Measurements from ENCODE around the gene PLPPR5.

PLPPR5 gene

GRCh38 chr1:98874828-98875227, 129.8 kb downstream of the PLPPR5 start:
- H2AFZ ChIP-seq (ENCODE audit: low read depth, low read length): no peak overlapping the region
- no peak overlapping the region for H2AK5ac ChIP-seq (ENCODE audit: low read length, severe bottlenecking)
- WGBS: 100% methylated on average over 1 of the region's 2 CpGs
- H2BK12ac ChIP-seq (ENCODE audit: low read length in 2 of 2): no peak overlapping the region
- H3K9me3 ChIP-seq (ENCODE audit: control insufficient read depth, low read length): no peaks in the 10 kb centered on the region
- no peak overlapping the region for H3K4ac ChIP-seq (ENCODE audit: low read depth in 1 of 2, low read length in 2 of 2)
- no peaks in the 10 kb centered on the region for H3K79me1 ChIP-seq (replicated peaks; ENCODE audit: low read length, poor library complexity, severe bottlenecking)
- no peak overlapping the region for H3K18ac ChIP-seq (ENCODE audit: low read depth in 1 of 2, low read length in 2 of 2)
- H3K36me3 ChIP-seq (ENCODE audit: control insufficient read depth in 1 of 2, insufficient read depth in 2 of 2, low read depth in 1 of 2, low read length in 2 of 2): no peaks in the 10 kb centered on the region
- no peak overlapping the region for H4K8ac ChIP-seq (ENCODE audit: low read length)
- no peak overlapping the region for H3K27ac ChIP-seq (ENCODE audit: low read length, poor library complexity, severe bottlenecking)
- no peak for DNase-seq
- H3K4me2 ChIP-seq (ENCODE audit: low read length, poor library complexity, severe bottlenecking): no peak overlapping the region
- H4K91ac ChIP-seq (ENCODE audit: low read length): no peak overlapping the region
- H3K14ac ChIP-seq (ENCODE audit: low read length in 2 of 2): no peak overlapping the region
- H3K27me3 ChIP-seq (ENCODE audit: control insufficient read depth in 1 of 2, insufficient read depth in 1 of 2, low read length in 2 of 2): no peaks in the 10 kb centered on the region
- H3K4me1 ChIP-seq (ENCODE audit: control insufficient read depth, insufficient read depth, low read depth, low read length): no peaks in the 10 kb centered on the region
- H2BK15ac ChIP-seq (ENCODE audit: low read depth, poor library complexity, severe bottlenecking): no peak overlapping the region
- no peak overlapping the region for H2BK5ac ChIP-seq (ENCODE audit: low read depth, low read length, poor library complexity, severe bottlenecking)
- H2BK120ac ChIP-seq (ENCODE audit: low read depth, low read length): no peak overlapping the region
- no peak overlapping the region for H3K4me3 ChIP-seq (ENCODE audit: insufficient read depth in 1 of 2, low read depth in 1 of 2, low read length in 2 of 2)
- H3K23ac ChIP-seq (ENCODE audit: low read length in 2 of 2): no peak overlapping the region
- H3K9ac ChIP-seq (ENCODE audit: low read length): no peak overlapping the region

- H3K14ac ChIP-seq (ENCODE audit: low read length in 2 of 2): no peak overlapping the region
- H3K4me1 ChIP-seq (ENCODE audit: control insufficient read depth, insufficient read depth, low read depth, low read length): no peaks in the 10 kb centered on the region
- no peak overlapping the region for H2AK5ac ChIP-seq (ENCODE audit: low read length, severe bottlenecking)
- H2BK12ac ChIP-seq (ENCODE audit: low read length in 2 of 2): no peak overlapping the region
- no peak overlapping the region for H3K27ac ChIP-seq (ENCODE audit: low read length, poor library complexity, severe bottlenecking)
- no peak overlapping the region for H3K9ac ChIP-seq (ENCODE audit: low read length)
- no peak overlapping the region for H3K4ac ChIP-seq (ENCODE audit: low read depth in 1 of 2, low read length in 2 of 2)
- H3K79me1 ChIP-seq (replicated peaks; ENCODE audit: low read length, poor library complexity, severe bottlenecking): no peaks in the 10 kb centered on the region
- H3K18ac ChIP-seq (ENCODE audit: low read depth in 1 of 2, low read length in 2 of 2): no peak overlapping the region
- no peak overlapping the region for H3K4me3 ChIP-seq (ENCODE audit: insufficient read depth in 1 of 2, low read depth in 1 of 2, low read length in 2 of 2)
- no peak for DNase-seq
- H3K9me3 ChIP-seq (ENCODE audit: control insufficient read depth, low read length): no peaks in the 10 kb centered on the region
- no peaks in the 10 kb centered on the region for H3K36me3 ChIP-seq (ENCODE audit: control insufficient read depth in 1 of 2, insufficient read depth in 2 of 2, low read depth in 1 of 2, low read length in 2 of 2)
- no peak overlapping the region for H3K23ac ChIP-seq (ENCODE audit: low read length in 2 of 2)
- H2BK120ac ChIP-seq (ENCODE audit: low read depth, low read length): no peak overlapping the region
- H2AFZ ChIP-seq (ENCODE audit: low read depth, low read length): no peak overlapping the region
- H3K4me2 ChIP-seq (ENCODE audit: low read length, poor library complexity, severe bottlenecking): no peak overlapping the region
- H3K27me3 ChIP-seq (ENCODE audit: control insufficient read depth in 1 of 2, insufficient read depth in 1 of 2, low read length in 2 of 2): no peaks in the 10 kb centered on the region
- 82% methylated on average over 6 of the region's 9 CpGs for WGBS
- H4K91ac ChIP-seq (ENCODE audit: low read length): no peak overlapping the region
- no peak overlapping the region for H2BK5ac ChIP-seq (ENCODE audit: low read depth, low read length, poor library complexity, severe bottlenecking)
- H2BK15ac ChIP-seq (ENCODE audit: low read depth, poor library complexity, severe bottlenecking): no peak overlapping the region
- no peak overlapping the region for H4K8ac ChIP-seq (ENCODE audit: low read length)
Measured at GRCh38 chr1:98870959-98871903, 133.4 kb downstream of the PLPPR5 start.

GRCh38 chr1:98865796-98866195, 138.9 kb downstream of the PLPPR5 start:
- H2BK15ac ChIP-seq (ENCODE audit: low read depth, poor library complexity, severe bottlenecking): no peak overlapping the region
- no peak overlapping the region for H2BK5ac ChIP-seq (ENCODE audit: low read depth, low read length, poor library complexity, severe bottlenecking)
- no peak for DNase-seq
- no peak overlapping the region for H3K27ac ChIP-seq (ENCODE audit: low read length, poor library complexity, severe bottlenecking)
- no peaks in the 10 kb centered on the region for H3K79me1 ChIP-seq (replicated peaks; ENCODE audit: low read length, poor library complexity, severe bottlenecking)
- no peak overlapping the region for H3K14ac ChIP-seq (ENCODE audit: low read length in 2 of 2)
- no peak overlapping the region for H2AK5ac ChIP-seq (ENCODE audit: low read length, severe bottlenecking)
- WGBS: 78% methylated on average over 1 of the region's 1 CpG
- no peaks in the 10 kb centered on the region for H3K36me3 ChIP-seq (ENCODE audit: control insufficient read depth in 1 of 2, insufficient read depth in 2 of 2, low read depth in 1 of 2, low read length in 2 of 2)
- H3K18ac ChIP-seq (ENCODE audit: low read depth in 1 of 2, low read length in 2 of 2): no peak overlapping the region
- no peak overlapping the region for H2AFZ ChIP-seq (ENCODE audit: low read depth, low read length)
- H3K9ac ChIP-seq (ENCODE audit: low read length): no peak overlapping the region
- H3K23ac ChIP-seq (ENCODE audit: low read length in 2 of 2): no peak overlapping the region
- no peak overlapping the region for H2BK12ac ChIP-seq (ENCODE audit: low read length in 2 of 2)
- no peak overlapping the region for H4K8ac ChIP-seq (ENCODE audit: low read length)
- no peaks in the 10 kb centered on the region for H3K27me3 ChIP-seq (ENCODE audit: control insufficient read depth in 1 of 2, insufficient read depth in 1 of 2, low read length in 2 of 2)
- no peak overlapping the region for H3K4ac ChIP-seq (ENCODE audit: low read depth in 1 of 2, low read length in 2 of 2)
- H3K4me2 ChIP-seq (ENCODE audit: low read length, poor library complexity, severe bottlenecking): no peak overlapping the region
- H3K9me3 ChIP-seq (ENCODE audit: control insufficient read depth, low read length): no peaks in the 10 kb centered on the region
- H2BK120ac ChIP-seq (ENCODE audit: low read depth, low read length): no peak overlapping the region
- no peaks in the 10 kb centered on the region for H3K4me1 ChIP-seq (ENCODE audit: control insufficient read depth, insufficient read depth, low read depth, low read length)
- H4K91ac ChIP-seq (ENCODE audit: low read length): no peak overlapping the region
- H3K4me3 ChIP-seq (ENCODE audit: insufficient read depth in 1 of 2, low read depth in 1 of 2, low read length in 2 of 2): no peak overlapping the region

- no peak overlapping the region for H3K14ac ChIP-seq (ENCODE audit: low read length in 2 of 2)
- no peak for DNase-seq
- H3K79me1 ChIP-seq (replicated peaks; ENCODE audit: low read length, poor library complexity, severe bottlenecking): no peaks in the 10 kb centered on the region
- no peak overlapping the region for H2BK120ac ChIP-seq (ENCODE audit: low read depth, low read length)
- H2AFZ ChIP-seq (ENCODE audit: low read depth, low read length): no peak overlapping the region
- no peak overlapping the region for H3K27ac ChIP-seq (ENCODE audit: low read length, poor library complexity, severe bottlenecking)
- 69% methylated on average over 1 of the region's 1 CpG for WGBS
- no peaks in the 10 kb centered on the region for H3K4me1 ChIP-seq (ENCODE audit: control insufficient read depth, insufficient read depth, low read depth, low read length)
- H2BK5ac ChIP-seq (ENCODE audit: low read depth, low read length, poor library complexity, severe bottlenecking): no peak overlapping the region
- no peaks in the 10 kb centered on the region for H3K9me3 ChIP-seq (ENCODE audit: control insufficient read depth, low read length)
- H2BK12ac ChIP-seq (ENCODE audit: low read length in 2 of 2): no peak overlapping the region
- H3K4ac ChIP-seq (ENCODE audit: low read depth in 1 of 2, low read length in 2 of 2): no peak overlapping the region
- no peak overlapping the region for H3K18ac ChIP-seq (ENCODE audit: low read depth in 1 of 2, low read length in 2 of 2)
- no peak overlapping the region for H2BK15ac ChIP-seq (ENCODE audit: low read depth, poor library complexity, severe bottlenecking)
- no peak overlapping the region for H2AK5ac ChIP-seq (ENCODE audit: low read length, severe bottlenecking)
- no peaks in the 10 kb centered on the region for H3K36me3 ChIP-seq (ENCODE audit: control insufficient read depth in 1 of 2, insufficient read depth in 2 of 2, low read depth in 1 of 2, low read length in 2 of 2)
- no peak overlapping the region for H3K4me3 ChIP-seq (ENCODE audit: insufficient read depth in 1 of 2, low read depth in 1 of 2, low read length in 2 of 2)
- no peaks in the 10 kb centered on the region for H3K27me3 ChIP-seq (ENCODE audit: control insufficient read depth in 1 of 2, insufficient read depth in 1 of 2, low read length in 2 of 2)
- H3K4me2 ChIP-seq (ENCODE audit: low read length, poor library complexity, severe bottlenecking): no peak overlapping the region
- no peak overlapping the region for H4K8ac ChIP-seq (ENCODE audit: low read length)
- no peak overlapping the region for H3K9ac ChIP-seq (ENCODE audit: low read length)
- H3K23ac ChIP-seq (ENCODE audit: low read length in 2 of 2): no peak overlapping the region
- H4K91ac ChIP-seq (ENCODE audit: low read length): no peak overlapping the region
Measured at GRCh38 chr1:98860329-98860728, 144.3 kb downstream of the PLPPR5 start.

Measured in mesenchymal stem cell (in vitro differentiated cells and primary cell).